ENCODE data around the gene ABHD14A. TPM values are rescaled to one million over a fixed set of nuclear protein-coding genes. Genes with fewer than 3 reads are reported as not detected.
A peak's percentile ranks its signal among the peaks of the same experiment; 100 is the strongest.

The ABHD14A gene
- total and polyA plus RNA-seq, 5 experiments from 2014 or later, result 17.7 to 100 (median 94.6) TPM

DNA sequence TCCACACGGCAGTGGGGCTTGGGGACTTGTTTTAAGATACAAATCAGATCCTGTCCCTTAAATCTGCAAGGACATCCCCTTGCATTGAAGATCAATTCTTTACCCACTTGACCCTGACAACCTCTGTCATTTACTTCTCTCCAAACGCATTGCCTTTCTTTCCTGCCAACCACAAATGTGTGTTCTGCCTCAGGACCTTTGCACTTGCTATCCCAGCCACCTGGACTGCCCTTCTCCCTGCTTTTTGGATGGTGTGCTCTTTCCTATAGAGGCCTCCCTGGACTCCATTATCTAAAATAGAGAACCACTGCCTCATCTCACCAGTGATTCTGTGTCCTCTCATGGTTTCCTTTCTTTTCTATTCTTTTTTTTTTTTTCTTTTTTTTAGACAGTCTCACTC lies 22.3 kb downstream of the ABHD14A start:
- POLR2A ChIA-PET, result interaction anchor here (4.9 kb wide), 1 partner anchor 14 kb away, joined by 37 read pairs; the partner anchor contains the start of gene ACY1
- peaks cover 21 to 46% (median 31%) of the 10 kb centered on the region in 4 donors for H3K4me1 Mint-ChIP-seq
- no peaks in the 10 kb centered on the region for H3K9me3 Mint-ChIP-seq
- H3K36me3 Mint-ChIP-seq, result peaks cover 0 to 35% (median 2%) of the 10 kb centered on the region in 3 donors
- H3K4me3 Mint-ChIP-seq, result peak overlapping the region in 7 of 10 donors; percentile 22 to 67 (median 43)
- ATAC-seq (no peak), DNase-seq (no peak)
- peak overlapping the region in 5 of 10 donors; percentile 15 to 80 (median 60) for H3K27ac Mint-ChIP-seq
- peaks cover 0 to 1% (median 0%) of the 10 kb centered on the region in 5 donors for H3K27me3 Mint-ChIP-seq

- no peak overlapping the region for H3K4me3 Mint-ChIP-seq
- ATAC-seq (no peak), DNase-seq (no peak)
- peaks cover 0 to 1% (median 0%) of the 10 kb centered on the region in 5 donors for H3K27me3 Mint-ChIP-seq
- POLR2A ChIA-PET, result interaction anchor here (4.9 kb wide), 1 partner anchor 15 kb away, joined by 37 read pairs; the partner anchor contains the start of gene ACY1
- peaks cover 19 to 38% (median 26%) of the 10 kb centered on the region in 4 donors for H3K4me1 Mint-ChIP-seq
- H3K36me3 Mint-ChIP-seq, result peaks cover 0 to 26% (median 2%) of the 10 kb centered on the region in 3 donors
- H3K27ac Mint-ChIP-seq, result peak overlapping the region in 3 of 10 donors; percentile 3 to 45 (median 28)
- no peaks in the 10 kb centered on the region for H3K9me3 Mint-ChIP-seq
Measured at GRCh38 chr3:51997935-51998596, 23.2 kb downstream of the ABHD14A start.

GRCh38 chr3:51998774-51999173 lies 23.9 kb downstream of the ABHD14A start:
- Mint-ChIP-seq H3K4me1 (peaks cover 17 to 33% (median 23%) of the 10 kb centered on the region in 4 donors), H3K9me3 (no peaks in the 10 kb centered on the region), H3K27me3 (peaks cover 0 to 1% (median 0%) of the 10 kb centered on the region in 5 donors), H3K4me3 (no peak overlapping the region), H3K36me3 (peaks cover 0 to 19% (median 2%) of the 10 kb centered on the region in 3 donors), H3K27ac (no peak overlapping the region)
- ATAC-seq, result no peak
- POLR2A ChIA-PET, result interaction anchor here (0.7 kb wide), 1 partner anchor 56 kb away, joined by 3 read pairs; no protein-coding TSS in a partner anchor
- DNase-seq, result no peak

DNA sequence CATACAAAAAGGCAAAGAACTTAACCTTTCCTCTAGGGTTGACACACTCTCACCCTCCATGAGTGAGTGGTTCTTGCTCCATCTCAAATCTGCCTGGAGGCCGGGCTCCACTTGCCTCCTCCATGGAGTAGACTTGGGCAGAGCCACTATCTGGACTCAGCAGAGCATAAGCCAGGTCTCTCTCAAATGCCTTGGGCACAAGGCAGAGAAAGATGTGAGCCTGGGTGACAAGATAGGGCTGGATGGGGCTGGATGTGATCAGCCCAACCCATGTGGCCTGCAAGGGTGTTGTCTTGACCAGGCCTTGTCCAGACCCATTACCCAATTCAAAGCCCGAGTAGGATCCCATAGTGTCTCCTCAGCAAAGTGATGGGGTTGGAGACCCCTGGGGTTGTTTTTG lies 25.0 kb downstream of the ABHD14A start:
- Mint-ChIP-seq H3K9me3 (no peaks in the 10 kb centered on the region), H3K27me3 (peaks cover 0 to 1% (median 0%) of the 10 kb centered on the region in 5 donors), H3K27ac (peak overlapping the region in 1 of 10 donors; percentile 15), H3K36me3 (peaks cover 0 to 8% (median 2%) of the 10 kb centered on the region in 3 donors), H3K4me3 (no peak overlapping the region), H3K4me1 (peaks cover 10 to 22% (median 14%) of the 10 kb centered on the region in 4 donors)
- no peak for DNase-seq
- POLR2A ChIA-PET, result no interaction called here
- no peak for ATAC-seq

DNA sequence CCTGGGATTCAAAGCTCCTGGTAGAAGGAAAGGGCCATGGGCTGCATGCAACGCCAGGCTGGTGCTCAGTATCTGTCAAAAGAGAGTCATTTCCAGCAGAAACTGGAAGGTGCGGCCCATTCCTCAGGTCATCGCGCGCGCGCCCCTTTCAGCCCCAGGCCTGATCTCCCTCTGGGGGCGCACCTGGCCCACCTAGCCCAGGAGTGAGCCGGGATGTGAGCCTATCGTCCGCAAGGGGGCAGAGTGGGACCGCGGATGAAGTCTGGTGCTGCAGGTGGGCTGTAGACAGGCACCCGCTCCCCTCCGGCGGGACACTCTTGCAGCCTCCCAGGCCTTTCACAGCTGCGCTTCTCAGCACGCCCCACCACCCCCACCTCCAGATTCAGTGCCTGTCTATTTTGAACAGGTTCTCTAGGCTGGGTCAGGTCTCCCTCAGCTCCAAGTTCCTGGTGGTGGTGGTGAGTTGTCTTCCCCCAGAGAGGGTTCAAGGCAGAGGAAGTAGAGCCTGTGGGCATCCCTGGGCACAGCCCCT lies 26.6 kb downstream of the ABHD14A start:
- POLR2A ChIA-PET, result interaction anchor here (0.8 to 1.9 kb wide), 7 partner anchors 52 to 143 kb away, joined by 3 to 6 read pairs (median 3); partner anchors contain the start of gene PARP3
- H3K9me3 Mint-ChIP-seq, result no peaks in the 10 kb centered on the region
- H3K4me1 Mint-ChIP-seq, result peaks cover 6 to 16% (median 14%) of the 10 kb centered on the region in 4 donors
- H3K27ac Mint-ChIP-seq, result no peak overlapping the region
- DNase-seq (peak; percentile 81 to 94 (median 90)), ATAC-seq (peak; percentile 99 to 100)
- H3K27me3 Mint-ChIP-seq, result peaks cover 0 to 1% (median 0%) of the 10 kb centered on the region in 5 donors
- H3K36me3 Mint-ChIP-seq, result no peaks in the 10 kb centered on the region
- H3K4me3 Mint-ChIP-seq, result peak overlapping the region in 4 of 10 donors; percentile 1 to 18 (median 4)

DNA sequence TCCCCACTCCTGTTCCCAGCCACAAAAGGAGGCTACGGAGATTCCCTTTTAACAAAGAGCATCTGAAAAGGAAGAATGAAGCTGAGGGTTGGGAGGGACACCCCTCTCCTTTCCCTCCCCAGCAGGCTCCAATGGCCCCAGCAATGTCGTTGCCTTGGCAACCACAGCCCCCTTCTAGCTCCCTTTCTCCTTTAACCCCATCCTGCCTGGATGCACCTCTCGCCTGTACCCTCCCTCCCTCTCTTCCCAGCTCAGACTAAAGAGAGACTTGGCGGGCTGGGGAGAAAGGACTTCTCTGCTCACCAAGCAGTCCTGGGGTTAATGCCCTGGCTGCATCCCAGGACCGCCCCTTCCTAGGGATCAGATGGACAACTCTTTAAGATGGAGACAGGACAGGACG lies 27.9 kb downstream of the ABHD14A start:
- no peak overlapping the region for H3K4me3 Mint-ChIP-seq
- peak overlapping the region in 1 of 10 donors; percentile 56 for H3K27ac Mint-ChIP-seq
- H3K4me1 Mint-ChIP-seq, result peaks cover 6 to 13% (median 13%) of the 10 kb centered on the region in 4 donors
- H3K27me3 Mint-ChIP-seq, result peaks cover 0 to 1% (median 0%) of the 10 kb centered on the region in 5 donors
- DNase-seq (no peak), ATAC-seq (no peak)
- no peaks in the 10 kb centered on the region for H3K9me3 Mint-ChIP-seq
- POLR2A ChIA-PET, result interaction anchor here (0.5 to 1.9 kb wide), 2 partner anchors 120 to 124 kb away, joined by 3 to 6 read pairs; no protein-coding TSS in a partner anchor
- no peaks in the 10 kb centered on the region for H3K36me3 Mint-ChIP-seq

GRCh38 chr3:52004163-52004787 lies 29.4 kb downstream of the ABHD14A start:
- Mint-ChIP-seq H3K4me3 (no peak overlapping the region), H3K27ac (peak overlapping the region in 1 of 10 donors; percentile 52), H3K4me1 (peaks cover 6 to 13% (median 13%) of the 10 kb centered on the region in 4 donors), H3K27me3 (peaks cover 0 to 1% (median 0%) of the 10 kb centered on the region in 5 donors), H3K9me3 (no peaks in the 10 kb centered on the region), H3K36me3 (no peaks in the 10 kb centered on the region)
- DNase-seq (no peak), ATAC-seq (no peak)
- POLR2A ChIA-PET, result interaction anchor here (0.7 to 0.8 kb wide), 2 partner anchors 9 to 119 kb away, joined by 3 to 4 read pairs; partner anchors contain the start of gene RPL29

GRCh38 chr3:52004906-52005395 lies 30.1 kb downstream of the ABHD14A start:
- H3K4me1 Mint-ChIP-seq, result peaks cover 6 to 13% (median 13%) of the 10 kb centered on the region in 4 donors
- POLR2A ChIA-PET, result interaction anchor here (0.7 to 1.4 kb wide), 3 partner anchors 9 to 51 kb away, joined by 3 to 6 read pairs (median 3); partner anchors contain the start of genes DUSP7 and RPL29
- DNase-seq (no peak), ATAC-seq (no peak)
- H3K36me3 Mint-ChIP-seq, result no peaks in the 10 kb centered on the region
- no peaks in the 10 kb centered on the region for H3K9me3 Mint-ChIP-seq
- H3K27me3 Mint-ChIP-seq, result no peaks in the 10 kb centered on the region
- no peak overlapping the region for H3K27ac Mint-ChIP-seq
- H3K4me3 Mint-ChIP-seq, result no peak overlapping the region

GRCh38 chr3:52005571-52005986 lies 30.7 kb downstream of the ABHD14A start:
- H3K27me3 Mint-ChIP-seq, result no peaks in the 10 kb centered on the region
- ATAC-seq, result no peak
- H3K9me3 Mint-ChIP-seq, result no peaks in the 10 kb centered on the region
- H3K36me3 Mint-ChIP-seq, result no peaks in the 10 kb centered on the region
- peak overlapping the region in 1 of 10 donors; percentile 20 for H3K4me3 Mint-ChIP-seq
- no peak overlapping the region for H3K27ac Mint-ChIP-seq
- no peak for DNase-seq
- H3K4me1 Mint-ChIP-seq, result peaks cover 6 to 13% (median 13%) of the 10 kb centered on the region in 4 donors
- POLR2A ChIA-PET, result interaction anchor here (1.1 to 1.4 kb wide), 3 partner anchors 10 to 64 kb away, joined by 3 to 6 read pairs (median 3); partner anchors contain the start of genes DUSP7 and RPL29

GRCh38 chr3:52006017-52006819 lies 31.4 kb downstream of the ABHD14A start:
- Mint-ChIP-seq H3K9me3 (no peaks in the 10 kb centered on the region), H3K4me3 (no peak overlapping the region), H3K36me3 (no peaks in the 10 kb centered on the region), H3K4me1 (peaks cover 6 to 13% (median 12%) of the 10 kb centered on the region in 4 donors), H3K27ac (peak overlapping the region in 1 of 10 donors; percentile 14), H3K27me3 (no peaks in the 10 kb centered on the region)
- no peak for DNase-seq
- ATAC-seq, result no peak
- POLR2A ChIA-PET, result interaction anchor here (1.1 to 1.4 kb wide), 4 partner anchors 10 to 63 kb away, joined by 3 to 6 read pairs (median 4); partner anchors contain the start of genes DUSP7 and RPL29

DNA sequence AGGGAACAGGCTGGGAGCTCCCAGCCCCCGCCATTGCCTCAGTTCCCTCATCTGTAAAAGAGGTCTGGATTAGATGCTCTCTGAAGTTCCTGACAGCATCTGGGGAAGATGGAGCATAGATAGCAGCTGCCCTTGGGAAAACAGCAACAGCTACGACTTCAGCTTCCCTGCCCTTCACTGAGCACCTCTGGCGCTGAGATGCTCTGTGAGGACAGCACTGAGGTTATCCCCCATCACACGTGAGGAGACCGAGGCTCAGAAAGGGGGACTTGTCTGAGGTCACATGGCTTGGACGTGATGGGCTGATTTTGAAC lies 31.9 kb downstream of the ABHD14A start:
- POLR2A ChIA-PET, result interaction anchor here (1.1 kb wide), 1 partner anchor 48 kb away, joined by 4 read pairs; no protein-coding TSS in a partner anchor
- Mint-ChIP-seq H3K4me1 (peaks cover 3 to 13% (median 9%) of the 10 kb centered on the region in 4 donors), H3K27me3 (no peaks in the 10 kb centered on the region), H3K4me3 (no peak overlapping the region), H3K9me3 (no peaks in the 10 kb centered on the region), H3K36me3 (no peaks in the 10 kb centered on the region), H3K27ac (no peak overlapping the region)
- ATAC-seq (no peak), DNase-seq (no peak)

All from naive thymus-derived CD8-positive, alpha-beta T cell (primary cell).